ENCODE measurements around the gene MYL4. TPM values are rescaled to one million over a fixed set of nuclear protein-coding genes. Genes with fewer than 3 reads are reported as not detected.

MYL4 gene
- total and polyA plus RNA-seq, 2 of the 8 experiments (the other 6 are each of a cell fraction or from before 2014, with no cell fraction given) = 0.12 TPM; not detected in 1

- TF ChIP-seq PHF8 (conservative IDR thresholded peaks at IDR 0.05; ENCODE audit: low read depth, low read length) (no peak), ATF3 (IDR thresholded peaks at IDR 0.05; ENCODE audit: insufficient read depth, low read depth, low read length) (no peak), EP300 (IDR thresholded peaks at IDR 0.05; ENCODE audit: borderline replicate concordance in 1 of 2, low read depth in 2 of 2, low read length in 2 of 2) (no peak), EGR1 (IDR thresholded peaks at IDR 0.05; ENCODE audit: borderline replicate concordance, low read depth, low read length) (no peak), NRF1 (IDR thresholded peaks at IDR 0.05; ENCODE audit: low read depth, low read length) (no peak)
Measured at GRCh38 chr17:47223007-47223406, 13.9 kb downstream of the MYL4 start (continued).
